ENCODE data around the gene ERICH6B.

DNA sequence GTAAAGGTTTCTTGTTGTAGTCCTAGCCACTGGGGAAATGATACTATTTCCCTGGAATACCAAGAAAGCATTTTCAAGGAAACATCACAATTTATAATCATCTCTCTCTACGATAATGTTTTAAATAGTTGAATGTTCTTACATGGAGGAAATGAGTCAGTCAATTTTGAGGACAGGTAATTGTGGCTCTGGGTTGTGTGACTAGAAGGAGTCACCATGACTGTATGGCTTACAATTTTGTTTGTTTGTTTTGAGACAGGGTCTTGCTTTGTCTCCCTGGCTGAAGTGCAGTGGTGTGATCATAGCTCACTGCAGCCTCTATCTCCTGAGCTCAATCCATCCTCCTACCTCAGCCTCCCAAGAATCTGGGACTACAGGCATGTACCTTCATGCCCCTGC lies 103.4 kb downstream of the ERICH6B start:
- TF ChIP-seq, protein P1, sequence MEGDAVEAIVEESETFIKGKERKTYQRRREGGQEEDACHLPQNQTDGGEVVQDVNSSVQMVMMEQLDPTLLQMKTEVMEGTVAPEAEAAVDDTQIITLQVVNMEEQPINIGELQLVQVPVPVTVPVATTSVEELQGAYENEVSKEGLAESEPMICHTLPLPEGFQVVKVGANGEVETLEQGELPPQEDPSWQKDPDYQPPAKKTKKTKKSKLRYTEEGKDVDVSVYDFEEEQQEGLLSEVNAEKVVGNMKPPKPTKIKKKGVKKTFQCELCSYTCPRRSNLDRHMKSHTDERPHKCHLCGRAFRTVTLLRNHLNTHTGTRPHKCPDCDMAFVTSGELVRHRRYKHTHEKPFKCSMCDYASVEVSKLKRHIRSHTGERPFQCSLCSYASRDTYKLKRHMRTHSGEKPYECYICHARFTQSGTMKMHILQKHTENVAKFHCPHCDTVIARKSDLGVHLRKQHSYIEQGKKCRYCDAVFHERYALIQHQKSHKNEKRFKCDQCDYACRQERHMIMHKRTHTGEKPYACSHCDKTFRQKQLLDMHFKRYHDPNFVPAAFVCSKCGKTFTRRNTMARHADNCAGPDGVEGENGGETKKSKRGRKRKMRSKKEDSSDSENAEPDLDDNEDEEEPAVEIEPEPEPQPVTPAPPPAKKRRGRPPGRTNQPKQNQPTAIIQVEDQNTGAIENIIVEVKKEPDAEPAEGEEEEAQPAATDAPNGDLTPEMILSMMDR (IDR thresholded peaks at IDR 0.05; ENCODE audit: low read depth, low read length), result no peak
- no peak for TF ChIP-seq EZH2phosphoT487 (IDR thresholded peaks at IDR 0.05; ENCODE audit: low read depth)

All from OCI-LY3 (cell line).